Measurements from ENCODE around the gene NAV2.

NAV2 gene

DNA sequence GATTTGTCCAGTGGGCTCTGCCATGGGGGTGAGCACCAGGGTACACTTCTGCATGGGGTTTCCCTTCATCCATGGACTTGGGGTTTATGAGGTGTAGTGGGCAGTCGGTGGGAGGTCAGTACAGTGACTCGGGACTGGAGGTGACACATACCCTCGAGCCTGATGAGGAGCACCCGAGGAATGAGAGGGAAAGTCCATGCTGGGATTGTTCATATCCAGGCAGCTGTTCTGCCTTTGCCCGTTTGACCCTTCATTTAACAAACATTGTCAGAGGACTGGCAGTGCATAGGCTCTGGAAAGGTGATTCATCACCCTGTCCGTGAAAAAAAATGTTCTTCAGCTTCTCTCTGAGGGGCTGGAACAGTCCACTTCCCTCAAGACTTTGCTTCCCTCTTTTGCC lies 2.7 kb downstream of the NAV2 start:
- no peak for DNase-seq (ENCODE audit: low read depth)

DNA sequence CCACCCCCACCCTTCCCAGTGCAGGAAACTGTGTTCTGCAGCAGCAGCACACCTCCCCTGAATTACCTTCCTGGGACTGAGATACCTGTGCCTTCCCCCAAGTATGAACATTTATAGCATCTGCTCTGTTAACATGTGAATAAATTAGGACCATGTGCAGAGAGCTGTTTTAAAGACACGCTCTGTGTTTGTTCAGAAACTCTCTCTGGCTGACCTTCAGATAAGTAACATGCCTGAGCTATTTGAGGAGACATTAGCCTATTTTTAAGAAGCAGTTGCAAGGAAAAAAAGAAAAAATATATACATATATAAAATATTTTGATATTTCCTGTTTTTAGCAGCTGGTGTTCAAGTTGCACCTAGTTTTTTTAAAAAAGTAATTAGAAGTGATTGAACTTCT lies 5.4 kb downstream of the NAV2 start:
- DNase-seq (ENCODE audit: low read depth) = no peak

DNA sequence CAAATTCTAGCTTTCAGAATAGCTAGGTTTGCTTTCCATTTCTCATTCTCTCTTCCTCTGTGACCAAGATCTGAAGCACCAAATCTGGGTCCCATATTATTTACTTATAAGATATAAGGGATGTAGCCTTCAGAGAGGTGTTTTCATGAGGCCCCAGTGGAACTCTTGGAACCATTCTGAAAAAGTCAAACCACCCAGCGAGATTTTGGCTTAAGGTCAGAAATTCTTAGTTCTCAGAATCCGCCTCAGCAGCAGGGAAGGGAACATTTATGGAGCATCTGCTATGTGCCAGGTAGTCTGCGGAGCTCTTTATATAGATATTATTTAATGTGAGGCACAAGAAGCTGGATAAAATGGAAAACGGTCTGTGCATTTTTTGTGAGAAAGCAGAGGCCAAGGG lies 6.3 kb downstream of the NAV2 start:
- DNase-seq (ENCODE audit: low read depth) = no peak

DNA sequence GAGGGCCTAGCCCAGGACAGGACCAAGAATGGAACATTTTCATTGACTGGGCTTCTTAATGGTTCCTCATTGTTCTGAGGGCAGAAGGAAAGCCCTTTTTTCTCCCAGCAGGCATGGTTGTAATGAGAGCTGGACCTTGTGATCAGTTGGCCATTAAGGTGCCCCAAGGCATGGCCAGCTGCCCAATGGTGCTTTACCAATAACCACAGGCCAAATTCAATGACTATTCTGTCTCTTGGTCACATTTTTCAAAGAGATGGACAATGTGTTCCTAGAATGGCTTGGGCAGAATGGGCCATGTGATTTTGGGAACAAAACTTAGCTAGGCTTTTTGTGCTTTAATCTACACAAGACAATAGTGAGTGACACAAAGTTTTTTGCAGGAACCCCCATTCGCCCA lies 7.3 kb downstream of the NAV2 start:
- no peak for DNase-seq (ENCODE audit: low read depth)

DNA sequence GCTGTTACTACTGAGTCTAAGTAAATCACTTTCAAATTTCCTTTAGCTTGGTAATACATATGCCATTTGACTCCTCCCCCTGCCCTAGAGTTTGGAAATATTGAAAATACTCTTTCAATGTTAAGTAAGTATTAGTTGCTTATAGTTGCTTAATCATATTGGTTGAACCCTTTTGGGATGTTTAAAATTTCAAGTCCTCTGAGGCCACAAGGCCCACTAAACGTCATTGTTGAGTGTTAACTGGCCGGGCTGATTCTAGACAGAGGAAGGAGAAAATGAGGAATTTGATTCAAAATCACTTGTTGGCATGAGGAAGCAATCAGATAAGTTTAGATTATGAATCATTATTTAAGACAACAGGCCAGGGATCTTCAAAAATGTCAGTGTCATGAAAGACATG lies 8.5 kb downstream of the NAV2 start:
- no peak for DNase-seq (ENCODE audit: low read depth)

DNA sequence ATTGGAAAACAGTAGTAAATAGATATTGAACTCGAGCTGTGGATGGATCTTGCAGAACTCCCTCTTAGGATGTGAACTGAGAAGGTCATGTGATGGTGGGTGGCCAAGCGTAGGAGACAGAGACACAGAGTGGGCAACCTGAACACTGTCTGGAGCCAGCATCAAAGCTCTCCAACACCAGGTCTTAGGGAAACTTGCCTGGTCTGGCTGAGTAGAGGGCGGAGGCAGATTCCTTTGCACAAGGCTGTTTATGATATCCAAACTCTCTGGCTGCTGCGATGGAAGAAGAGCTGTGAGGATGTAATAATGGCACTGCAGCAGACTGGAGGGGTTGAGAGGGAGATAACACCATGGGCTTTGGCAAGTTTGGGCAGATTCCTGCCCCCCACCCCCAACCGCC lies 10.1 kb downstream of the NAV2 start:
- no peak for DNase-seq (ENCODE audit: low read depth)

DNA sequence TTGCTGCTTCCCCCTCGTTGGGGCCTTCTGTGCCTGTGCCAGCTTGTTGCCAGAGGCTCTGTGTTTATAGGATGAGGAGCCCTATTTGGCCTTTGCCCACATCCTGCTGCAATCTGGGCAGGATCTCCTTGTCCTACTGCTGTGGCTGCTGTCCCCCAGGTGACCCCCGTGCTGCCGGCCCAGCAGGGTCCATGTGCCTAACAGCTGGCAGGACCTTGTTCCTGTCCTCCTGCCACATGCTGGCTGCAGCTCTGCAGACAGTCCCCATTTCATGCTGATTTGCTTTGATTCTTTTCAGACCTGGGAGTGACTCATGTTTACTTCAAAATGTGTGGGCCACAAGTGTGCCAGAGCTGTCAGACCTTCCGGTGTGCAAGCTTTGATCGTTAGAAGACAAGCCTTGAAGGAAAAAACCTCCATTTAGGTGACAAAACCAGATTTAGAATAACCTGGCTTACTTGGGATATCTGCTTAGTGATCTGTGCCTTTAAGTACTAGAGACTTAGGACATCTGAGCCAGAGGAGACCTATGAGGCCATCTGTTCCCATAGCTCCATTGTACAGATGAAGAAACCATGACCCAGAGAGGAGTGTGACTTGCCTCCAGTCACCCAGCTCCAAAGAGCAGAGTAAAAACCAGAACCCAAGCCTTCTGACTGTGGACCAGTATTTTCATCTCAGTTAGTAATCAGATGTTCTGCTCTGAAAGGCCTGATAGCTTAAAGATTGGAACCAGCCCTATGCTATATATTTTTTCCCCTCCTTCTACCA lies 11.1 kb downstream of the NAV2 start:
- peak; percentile 24 for DNase-seq (ENCODE audit: low read depth)

DNA sequence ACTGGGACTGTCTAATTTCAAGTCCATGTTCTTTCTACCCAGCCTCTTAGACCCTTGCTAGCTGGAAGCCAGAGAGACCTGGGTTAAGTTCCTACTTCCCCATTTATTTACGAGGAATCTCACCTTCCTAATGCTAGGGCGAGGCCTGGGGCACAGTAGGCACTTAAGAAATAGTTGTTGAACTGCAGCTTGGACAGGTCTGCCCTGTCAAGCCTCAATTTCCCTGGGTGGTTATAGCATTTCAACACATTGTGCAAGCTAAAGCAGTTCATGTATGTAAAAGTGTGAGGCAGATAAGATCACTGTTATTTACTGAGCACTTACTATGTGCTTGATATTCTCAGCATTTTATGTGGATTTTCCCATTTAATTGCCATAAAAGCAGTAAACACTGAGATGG lies 12.1 kb downstream of the NAV2 start:
- no peak for DNase-seq (ENCODE audit: low read depth)

DNA sequence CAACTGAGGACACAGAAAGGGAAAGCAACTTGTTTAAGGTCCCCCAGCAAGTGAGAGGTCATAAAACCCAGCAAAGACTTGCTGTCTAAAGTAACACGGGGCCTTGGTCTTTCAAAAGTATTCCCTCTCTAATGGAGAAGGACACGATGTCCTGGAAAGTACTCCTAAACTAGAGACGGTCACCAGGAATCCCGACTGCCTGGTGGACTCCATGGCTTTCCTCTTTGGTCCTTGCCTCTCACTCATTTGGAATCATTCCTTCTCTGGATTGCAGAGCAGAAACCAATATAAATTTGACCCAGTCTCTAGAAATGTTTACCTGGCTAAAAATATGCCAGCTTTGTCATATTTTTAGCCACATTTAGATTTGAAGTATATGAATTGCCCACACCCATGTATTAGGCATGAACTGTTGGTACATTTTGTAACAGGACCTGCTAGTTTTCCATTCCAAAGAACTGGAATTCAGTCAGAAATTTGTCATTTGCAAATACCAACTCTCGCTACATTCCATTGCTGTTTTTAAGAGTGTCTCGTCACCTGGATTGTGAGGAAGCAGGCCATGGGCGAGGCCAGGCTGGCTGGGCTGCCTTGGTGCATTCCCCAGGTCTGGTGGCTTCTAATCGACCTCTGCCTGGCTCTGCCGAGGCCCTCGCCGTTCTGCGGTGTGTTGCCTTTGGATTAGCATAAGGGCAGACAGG lies 12.9 kb downstream of the NAV2 start:
- DNase-seq (ENCODE audit: low read depth) = no peak

DNA sequence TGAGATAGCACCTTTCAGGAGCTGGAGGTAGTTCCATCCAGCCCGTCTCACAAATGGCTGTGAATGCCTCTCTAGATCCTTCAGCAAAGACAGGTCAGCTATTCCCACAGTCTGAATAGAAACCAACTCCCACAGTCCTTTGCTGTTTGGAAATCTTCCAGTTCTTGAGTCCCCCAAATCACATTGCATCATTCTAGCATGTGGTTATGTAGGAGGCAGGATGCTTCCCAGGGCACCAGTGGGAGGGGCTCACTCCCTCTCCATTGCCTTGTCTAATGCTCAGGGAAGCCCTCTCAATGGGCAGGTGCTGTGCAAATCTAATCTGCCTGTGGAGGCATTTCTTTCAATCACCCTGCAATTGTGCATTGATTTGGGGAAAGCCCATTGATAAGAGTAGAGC lies 14.6 kb downstream of the NAV2 start:
- DNase-seq (ENCODE audit: low read depth) = no peak

DNA sequence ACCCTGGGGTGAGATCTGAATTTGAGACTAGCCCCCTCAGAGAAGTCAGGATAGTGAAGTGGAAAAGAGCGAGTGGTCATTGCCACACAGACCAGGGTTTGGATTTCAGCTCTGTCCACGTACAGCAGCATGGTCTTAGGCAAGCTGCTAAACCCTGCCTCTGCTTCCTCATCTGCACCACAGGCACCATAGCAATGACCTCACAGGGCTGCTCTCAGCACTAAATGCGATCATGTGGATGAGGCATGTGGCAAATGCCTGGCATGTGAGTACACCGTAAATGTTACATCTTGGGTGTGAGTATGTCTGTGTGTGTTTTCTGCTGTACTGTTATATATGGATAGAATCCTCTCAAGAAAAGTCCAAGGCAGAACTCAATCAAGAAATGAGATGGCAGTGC lies 15.8 kb downstream of the NAV2 start:
- DNase-seq (ENCODE audit: low read depth) = no peak

DNA sequence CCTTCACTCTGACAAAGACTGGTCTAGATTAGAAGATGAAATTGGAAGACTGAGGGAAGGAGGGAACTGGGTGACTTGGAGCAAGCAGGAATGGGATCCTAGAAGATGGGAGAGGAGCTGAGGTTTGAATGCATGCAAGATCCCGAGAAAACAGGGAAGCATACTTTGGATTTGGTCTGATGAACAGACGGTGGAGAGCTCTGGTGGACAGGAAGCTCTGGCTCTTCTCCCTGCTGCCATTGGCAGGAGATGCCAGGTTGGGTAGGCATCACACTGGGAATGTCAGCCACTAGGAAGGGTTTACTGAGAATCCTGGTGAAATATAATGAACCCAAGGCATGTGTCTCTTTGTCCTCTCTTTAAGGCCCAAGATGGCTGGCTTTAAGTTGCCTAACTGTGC lies 16.5 kb downstream of the NAV2 start:
- DNase-seq (ENCODE audit: low read depth) = no peak

DNA sequence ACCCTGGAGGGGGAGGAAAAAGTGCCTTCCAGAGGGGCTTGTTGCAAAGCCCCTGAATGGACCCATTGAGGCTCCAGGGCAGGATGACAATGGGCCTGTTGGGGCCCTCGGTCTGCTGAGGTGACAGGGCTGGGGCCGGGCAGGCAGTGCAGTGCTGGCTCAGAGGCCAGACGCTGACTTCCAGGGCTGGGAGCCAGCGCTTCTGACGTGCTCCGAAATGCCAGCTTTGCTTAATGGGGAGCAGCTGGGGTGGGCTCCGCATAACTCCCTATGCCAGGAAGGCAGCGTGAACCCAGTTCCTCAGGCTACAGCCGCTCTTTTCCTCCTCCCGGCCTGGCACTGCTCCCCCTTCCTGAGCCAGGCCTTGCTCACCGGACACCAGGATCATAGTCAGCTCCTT lies 17.7 kb downstream of the NAV2 start:
- DNase-seq (ENCODE audit: low read depth) = no peak

DNA sequence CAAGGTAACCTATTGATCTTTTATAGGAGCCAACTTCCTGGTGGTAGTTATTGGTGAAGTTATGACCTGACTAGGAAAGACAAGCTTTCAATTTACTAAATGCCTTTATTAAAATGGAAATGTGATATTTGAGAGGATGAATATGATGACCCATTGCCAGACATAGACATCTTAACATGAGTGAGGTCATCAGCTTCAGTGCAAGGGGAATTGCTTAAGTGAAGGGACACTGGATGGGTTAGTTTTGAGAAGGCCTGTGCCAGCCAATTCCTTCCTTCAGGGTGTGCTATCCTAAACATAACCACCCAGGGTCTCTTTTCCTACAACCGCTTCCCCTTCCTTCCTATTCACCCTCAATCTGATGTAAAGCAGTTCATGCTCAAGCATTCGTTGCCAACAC lies 21.5 kb downstream of the NAV2 start:
- no peak for DNase-seq (ENCODE audit: low read depth)

DNA sequence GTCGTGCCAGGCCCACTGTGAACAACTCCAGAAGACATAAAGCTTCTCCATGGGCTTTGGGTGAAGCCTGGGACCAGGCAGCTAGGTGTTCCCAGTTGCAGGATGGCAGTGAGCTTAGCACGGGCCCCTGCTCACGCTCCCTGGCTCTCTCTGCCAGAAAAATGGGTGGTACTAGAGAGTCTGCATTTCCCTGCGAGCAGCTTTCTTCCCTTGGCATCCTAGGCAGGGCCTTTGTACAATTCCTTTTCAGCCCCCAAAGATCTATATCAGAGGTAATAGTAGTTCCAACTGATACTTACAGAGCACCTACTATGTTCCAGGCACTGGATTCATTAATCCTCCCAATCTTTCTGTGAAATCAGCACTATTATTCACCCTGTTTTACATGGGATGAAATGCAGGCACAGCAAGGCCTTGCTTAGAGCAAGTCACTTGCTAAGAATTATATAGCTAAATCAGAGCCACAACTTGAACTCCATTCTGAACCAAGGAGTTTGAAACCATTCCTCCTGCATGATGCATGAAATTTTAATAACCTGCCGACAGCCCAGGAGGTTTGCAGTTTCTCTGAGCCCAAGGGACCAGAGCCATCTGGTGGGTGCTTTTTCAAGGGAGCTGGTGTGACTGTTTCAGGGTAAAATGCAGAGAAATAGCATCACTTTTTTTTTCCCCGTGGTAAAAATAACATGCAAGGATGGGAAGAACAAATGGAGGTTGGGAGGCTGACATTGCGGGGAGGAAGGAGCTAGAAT lies 22.7 kb downstream of the NAV2 start:
- no peak for DNase-seq (ENCODE audit: low read depth)

DNA sequence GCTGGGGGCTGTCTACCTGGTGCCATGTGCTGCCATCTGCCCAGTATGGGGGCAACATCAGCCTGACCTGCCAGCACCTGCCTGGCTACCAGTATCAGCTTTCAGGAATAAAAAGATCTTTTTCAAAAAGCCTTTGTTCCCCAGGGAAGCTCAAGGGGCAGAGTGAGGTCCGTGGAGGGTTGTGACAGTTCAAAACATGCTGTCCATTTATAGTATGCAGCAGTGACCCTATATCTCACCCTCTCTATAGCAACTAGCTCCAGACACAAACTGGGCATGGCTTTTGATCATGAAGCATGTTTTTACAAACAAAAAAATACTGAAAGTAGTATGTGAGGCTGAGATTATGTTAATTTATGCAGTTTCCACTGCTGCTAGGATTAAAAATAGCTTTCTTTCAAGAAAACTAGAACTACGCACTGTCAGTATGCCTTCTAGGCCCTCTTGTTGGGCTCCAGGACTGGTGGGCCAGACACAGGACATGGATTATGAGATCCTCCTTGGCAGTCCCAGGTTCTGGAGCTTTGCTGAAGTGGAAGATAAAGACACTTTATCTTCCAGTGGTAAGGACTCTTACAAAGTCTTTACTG lies 23.4 kb downstream of the NAV2 start:
- DNase-seq (ENCODE audit: low read depth) = no peak

DNA sequence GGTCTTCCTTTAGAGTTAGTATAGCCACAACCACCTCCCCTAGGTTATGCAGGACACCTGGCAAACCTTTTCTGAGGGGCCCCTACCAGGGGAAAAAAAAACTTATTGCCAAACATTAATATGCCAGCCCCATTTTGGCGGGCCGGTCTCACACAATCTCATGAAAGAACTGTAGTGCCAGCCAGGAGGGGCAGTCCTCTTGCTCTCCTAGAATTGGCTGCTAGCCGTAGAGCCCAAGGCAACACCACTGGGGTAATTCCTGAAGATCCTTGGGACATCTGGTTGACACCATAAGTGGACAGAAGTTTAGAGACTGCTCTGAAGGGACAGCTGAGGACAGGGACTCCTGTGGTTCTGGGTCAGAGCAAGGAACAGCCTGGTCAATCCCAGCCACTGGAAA lies 24.2 kb downstream of the NAV2 start:
- no peak for DNase-seq (ENCODE audit: low read depth)

DNA sequence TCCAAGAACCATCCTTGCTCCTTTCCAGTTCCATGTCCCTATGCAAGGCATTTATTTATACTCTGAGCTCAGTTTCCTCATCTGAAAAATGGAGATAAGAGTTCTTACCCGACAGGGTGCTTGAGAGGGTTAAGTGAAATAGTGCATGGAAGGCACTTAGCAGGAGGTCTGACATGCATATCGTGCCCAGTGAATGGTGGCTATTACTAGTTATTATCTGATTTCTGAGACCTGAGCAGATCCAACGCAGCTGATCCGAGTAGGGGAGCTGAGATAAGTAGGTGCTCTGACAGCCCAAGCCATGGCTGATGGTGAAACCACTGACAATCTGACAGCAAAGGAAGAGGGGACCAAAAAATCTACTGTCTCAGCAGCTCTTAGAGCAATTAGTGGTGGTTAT lies 24.9 kb downstream of the NAV2 start:
- DNase-seq (ENCODE audit: low read depth) = no peak

DNA sequence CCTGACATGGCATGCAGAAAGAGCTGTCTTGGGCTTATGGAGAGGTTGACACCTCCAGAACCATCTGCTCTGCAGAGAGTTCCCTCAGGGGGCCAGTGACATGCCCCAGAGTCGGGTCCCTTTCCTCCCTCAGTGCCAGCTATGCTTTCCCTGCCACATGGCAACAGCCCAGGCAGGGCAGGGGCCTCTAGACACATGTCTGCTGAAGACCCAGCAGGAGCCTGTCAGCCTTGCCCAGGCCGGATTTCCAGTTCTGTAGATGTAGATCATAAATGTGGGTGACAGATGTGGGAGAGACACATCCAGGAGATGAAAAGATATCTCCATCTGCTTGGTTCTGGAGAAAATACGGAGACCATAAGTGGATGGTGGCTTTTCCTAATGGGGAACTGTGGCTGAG lies 25.5 kb downstream of the NAV2 start:
- no peak for DNase-seq (ENCODE audit: low read depth)

DNA sequence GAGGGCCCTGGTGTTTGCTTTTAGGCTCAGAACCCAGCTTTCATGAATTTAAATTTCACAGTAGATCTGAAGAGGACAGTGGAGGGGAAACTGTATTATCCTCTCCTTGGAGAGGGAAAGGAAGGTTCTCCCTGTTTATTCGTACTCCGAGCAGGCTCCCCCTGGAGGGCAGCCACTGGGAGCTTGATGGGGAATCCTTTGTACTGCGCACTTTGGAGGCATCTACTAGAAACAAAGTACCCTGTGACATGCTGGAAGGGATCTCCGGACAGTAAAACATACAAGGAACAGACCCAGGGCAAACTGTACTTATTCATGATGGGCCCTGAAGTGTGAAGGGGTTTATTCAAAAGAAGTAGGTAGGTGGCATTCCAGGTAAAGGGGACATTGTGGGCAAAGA lies 27.2 kb downstream of the NAV2 start:
- DNase-seq (ENCODE audit: low read depth) = no peak

DNA sequence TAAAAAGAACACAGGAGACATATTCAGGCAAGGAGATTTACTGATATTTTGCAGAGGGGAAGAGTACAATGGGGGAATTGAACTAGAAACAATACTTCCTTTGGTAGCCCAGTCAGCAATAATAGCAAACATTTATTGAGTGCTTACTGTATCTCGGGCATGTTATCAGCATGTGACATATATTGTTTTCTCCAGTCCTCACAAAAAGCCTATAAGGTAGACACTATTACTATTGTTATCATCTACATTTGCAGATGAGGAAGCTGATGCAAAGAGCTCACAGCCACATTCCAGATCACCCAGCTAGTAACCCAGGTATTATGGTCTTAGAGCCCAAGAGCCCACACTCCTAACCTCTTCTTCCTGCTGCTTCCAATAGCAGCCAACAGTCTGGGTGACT lies 27.9 kb downstream of the NAV2 start:
- no peak for DNase-seq (ENCODE audit: low read depth)

DNA sequence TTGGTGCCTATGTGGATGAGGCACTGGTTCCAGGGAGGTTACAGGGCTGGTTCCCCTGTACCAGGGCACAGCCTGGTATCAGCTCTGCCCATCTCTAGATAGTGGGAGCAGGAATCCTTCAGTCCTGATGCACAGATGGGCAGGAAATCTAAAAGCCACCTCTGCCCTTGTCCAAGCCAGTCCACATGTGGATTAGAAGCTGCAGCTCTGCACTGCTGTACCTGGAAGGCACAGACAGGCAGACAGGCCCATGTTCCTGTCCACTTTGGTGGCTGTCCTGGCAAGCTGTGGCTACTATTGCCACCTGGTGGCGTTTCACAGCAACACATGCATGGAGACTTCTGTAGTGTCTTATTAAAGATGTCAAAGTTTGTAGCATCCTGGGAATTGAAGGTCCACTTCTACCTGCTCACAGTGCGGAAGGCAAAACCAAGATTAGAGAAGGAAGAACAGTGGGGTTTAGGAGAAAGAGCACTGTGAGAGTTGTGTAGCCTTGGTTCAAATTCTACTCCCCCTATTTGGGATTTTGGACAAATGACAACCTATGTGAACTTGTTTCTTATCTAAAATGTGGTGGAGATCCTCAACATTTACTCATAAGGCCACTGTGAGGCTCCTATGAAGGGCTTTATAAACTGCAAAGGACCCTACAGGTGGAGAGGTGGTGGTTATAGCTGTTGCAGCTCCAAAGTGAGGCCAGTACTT lies 30.1 kb downstream of the NAV2 start:
- peak; percentile 45 for DNase-seq (ENCODE audit: low read depth)
